ENCODE results near the gene PCSK9. TPM values are rescaled to one million over a fixed set of nuclear protein-coding genes. Genes with fewer than 3 reads are reported as not detected.

PCSK9 gene
- total RNA-seq, 1 donor from 2014 or later, result 0.07 TPM

DNA sequence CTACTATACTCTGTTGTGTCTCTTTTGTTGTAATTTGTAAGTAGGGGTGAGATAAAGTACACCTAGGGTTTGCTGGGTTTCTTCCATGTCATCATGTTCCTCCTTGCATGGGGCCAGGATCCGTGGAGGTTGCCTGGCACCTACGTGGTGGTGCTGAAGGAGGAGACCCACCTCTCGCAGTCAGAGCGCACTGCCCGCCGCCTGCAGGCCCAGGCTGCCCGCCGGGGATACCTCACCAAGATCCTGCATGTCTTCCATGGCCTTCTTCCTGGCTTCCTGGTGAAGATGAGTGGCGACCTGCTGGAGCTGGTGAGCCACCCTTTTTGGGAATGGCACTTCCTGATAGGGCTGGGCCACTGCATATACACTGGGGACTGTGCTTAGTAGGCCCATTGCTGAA, 4.4 kb downstream of the PCSK9 start:
- DNase-seq (ENCODE audit: low read depth, low spot score), result no peak

DNA sequence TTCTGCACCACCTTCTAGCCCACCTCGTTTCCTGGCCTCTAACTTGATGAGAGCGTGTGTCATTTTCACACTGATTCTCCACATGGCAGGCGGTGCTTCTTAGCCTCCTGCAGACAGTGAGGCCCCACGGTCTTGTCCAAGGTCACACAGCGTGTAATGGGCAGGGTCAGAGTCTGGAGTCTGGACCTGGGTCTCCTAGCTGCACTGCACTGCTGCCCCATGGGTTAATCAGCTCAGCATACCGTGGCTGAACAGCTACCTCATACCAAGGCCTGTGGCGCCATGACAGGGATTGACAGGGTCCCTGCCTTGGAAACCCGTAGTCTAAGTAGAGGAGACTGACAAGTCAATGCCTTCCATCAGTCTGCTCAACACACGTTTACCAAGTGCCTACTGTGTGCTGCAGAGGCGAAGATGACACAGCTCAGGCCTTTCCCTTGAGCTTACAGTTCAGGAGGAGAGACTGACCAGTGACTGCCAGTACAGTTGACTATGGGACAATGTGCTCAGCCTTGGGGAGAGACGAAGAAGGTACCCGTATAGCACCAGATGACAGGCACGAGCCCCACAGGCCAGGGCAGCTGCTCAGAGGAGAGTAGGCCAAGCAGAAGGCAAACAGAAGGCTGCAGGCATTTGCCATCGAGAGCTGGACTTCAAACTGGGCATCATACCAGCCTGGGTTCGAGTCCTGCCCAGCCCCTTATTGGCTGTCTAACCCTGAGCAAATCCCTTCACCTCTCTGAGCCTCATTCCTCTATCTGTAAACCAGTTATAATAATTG, 5.5 kb downstream of the PCSK9 start:
- no peak for DNase-seq (ENCODE audit: low read depth, low spot score)

DNA sequence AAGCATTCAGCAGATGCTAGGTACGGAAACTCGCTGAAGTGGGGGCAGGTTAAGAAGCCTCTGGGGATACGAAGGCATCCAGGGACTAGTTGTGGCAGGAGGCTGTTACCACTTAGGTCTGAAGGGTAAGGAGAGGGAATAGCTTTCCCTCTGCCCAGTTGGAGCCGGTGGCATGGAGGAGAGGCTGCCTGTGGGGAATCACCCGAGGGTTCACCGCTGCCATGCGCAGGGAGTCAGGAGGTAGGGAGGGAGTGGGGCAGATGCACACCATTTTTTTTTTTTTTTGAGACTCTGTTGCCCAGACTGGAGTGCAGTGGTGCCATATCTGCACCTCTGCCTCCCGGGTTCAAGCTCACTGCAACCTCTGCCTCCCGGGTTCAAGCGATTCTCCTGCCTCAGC, 6.1 kb downstream of the PCSK9 start:
- no peak for DNase-seq (ENCODE audit: low read depth, low spot score)

DNA sequence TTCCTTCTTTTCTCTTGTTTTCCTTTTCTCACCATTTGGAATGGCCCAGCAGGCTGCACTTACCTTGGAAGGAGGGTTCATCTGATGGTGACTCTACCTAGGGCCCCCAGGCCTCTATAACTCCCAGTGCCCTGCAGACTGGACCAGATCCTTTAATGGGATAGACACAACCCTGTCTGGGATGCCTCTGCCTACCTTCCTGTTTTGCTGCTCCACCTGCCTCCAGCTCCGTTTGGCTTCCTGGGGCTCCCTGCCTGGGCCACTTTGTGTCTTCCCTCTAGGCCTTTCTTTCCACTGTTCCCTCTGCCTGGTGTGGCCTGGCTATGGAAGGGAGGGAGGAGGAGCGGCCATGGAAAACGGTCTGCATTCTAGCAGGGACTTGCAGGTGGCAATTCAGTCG, 7.5 kb downstream of the PCSK9 start:
- no peak for DNase-seq (ENCODE audit: low read depth, low spot score)

DNA sequence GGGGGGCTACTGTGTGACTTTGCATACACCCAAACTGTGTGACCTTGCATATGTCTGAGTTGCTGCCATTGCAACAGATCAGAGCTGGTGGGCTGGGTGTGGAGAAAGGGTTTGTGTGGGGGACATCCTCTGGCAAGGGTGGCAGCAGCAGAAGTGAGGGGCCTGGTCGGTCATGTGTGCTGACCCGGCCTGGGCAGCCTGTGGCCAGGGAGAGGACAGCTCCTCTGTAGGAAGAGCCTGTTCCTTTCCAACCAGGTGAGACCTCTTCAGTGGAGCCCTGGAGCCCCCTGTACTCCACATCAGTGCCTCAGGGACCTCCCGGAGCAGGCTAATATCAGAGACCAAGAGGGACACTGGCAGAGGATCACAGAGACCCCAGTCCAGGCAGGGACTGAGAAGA, 8.3 kb downstream of the PCSK9 start:
- no peak for DNase-seq (ENCODE audit: low read depth, low spot score)

DNA sequence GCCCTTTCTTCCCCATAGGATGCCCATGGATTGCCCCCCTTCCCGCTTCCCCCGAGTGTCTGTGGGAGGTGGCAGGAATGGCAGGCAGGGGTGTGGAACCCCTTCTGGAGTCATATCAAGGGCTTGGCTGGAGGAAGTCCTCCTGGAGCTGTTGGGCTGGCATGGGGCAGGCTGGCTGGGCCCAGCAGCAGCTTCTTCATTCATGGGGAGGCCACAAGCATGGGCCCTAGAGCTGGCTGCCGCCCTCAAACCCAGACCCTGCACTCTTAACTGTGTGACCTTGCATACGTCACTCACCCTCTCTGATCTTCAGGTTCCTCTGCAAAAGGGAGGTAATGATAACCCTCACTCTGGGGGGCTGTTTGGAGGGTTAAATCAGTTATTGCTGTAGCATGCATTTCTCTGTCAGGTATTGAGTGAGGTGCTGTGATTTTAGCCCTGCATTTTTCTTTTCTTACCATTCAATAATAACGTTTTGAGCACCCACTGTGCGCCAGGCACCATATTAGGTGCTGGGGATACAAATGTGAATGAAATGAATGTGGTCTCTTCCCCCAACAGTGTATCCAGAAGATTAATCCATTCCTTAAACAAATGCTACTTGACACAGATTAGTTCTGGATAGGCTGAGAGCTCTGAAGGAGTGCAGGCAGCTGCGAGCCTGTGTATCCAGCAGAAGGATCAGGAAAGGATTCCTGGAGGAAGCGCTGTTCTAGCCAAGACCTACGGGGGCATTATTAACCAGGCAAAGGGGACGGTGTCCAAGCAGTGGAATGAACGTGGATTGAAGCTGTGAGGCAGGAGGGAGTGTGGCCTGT, 9.3 kb downstream of the PCSK9 start:
- DNase-seq (ENCODE audit: low read depth, low spot score), result no peak

DNA sequence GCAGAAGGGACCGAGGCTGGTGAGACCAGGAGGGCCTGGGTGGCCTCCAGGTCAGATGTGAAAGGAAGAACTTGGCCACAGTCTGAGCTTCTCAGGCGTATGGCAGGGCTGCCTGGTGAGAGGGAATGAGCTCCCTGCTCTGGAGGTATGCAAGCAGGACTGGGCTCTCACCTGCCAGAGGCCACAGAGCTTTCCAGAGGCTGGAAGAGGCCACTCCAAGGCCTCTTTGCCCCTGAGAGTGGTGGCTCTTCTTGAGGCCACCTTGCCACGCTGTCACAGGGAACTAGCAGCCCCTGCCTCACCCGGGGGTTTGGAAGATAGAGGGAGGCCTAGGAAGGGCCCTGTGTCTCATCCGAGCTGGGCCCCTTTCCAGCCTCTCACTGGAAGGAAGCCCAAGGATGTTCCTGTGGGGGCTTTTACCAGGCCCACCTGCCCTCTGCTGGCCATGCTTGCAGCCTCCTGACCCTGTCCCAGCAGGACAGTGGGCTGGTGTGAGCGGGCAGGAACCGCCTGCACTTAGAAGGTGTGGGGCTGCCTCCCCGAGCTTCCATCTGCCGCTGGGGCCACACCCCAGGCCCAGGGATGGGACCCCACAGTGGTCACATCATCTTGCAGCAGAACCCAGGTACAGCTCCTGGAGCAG, 10.0 kb downstream of the PCSK9 start:
- DNase-seq (ENCODE audit: low read depth, low spot score), result no peak

DNA sequence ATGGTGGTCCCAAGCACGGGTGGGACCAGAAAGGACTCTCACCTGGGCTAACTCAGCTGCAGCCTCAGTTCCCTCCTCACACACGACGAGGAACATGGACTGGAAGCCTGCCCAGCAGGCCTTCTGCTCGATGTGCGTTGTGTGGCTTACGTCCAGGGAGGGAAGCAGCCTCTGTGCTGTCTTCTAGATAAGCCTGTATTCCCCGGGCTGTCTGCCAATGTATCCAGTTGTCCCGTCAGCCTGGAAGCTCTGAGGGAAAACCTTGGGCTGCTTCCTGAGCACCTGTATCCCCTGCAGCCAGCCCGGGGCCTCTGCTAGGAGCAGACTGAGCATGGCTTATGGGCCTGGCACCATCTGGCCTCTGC, 10.5 kb downstream of the PCSK9 start:
- DNase-seq (ENCODE audit: low read depth, low spot score), result peak; percentile 61

DNA sequence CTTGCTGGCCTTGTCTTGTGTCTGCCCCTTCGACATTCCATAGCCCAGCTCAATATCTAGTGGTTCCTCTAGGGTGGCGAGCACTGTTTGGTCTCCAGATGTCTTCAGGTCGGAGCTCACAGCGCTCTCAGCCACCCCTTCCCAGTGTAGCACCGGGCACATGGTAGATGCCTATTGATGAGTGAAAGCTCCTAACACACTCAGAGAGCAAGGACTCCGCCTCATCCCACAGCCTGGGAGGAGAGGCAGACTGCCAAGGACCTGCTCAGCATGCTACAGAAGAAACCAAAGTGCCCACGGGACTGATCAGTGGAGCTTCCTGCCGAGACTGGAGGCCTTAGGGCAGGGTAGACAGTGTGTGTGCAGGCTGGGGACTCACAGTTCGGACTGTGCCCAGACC, 10.9 kb downstream of the PCSK9 start:
- no peak for DNase-seq (ENCODE audit: low read depth, low spot score)

DNA sequence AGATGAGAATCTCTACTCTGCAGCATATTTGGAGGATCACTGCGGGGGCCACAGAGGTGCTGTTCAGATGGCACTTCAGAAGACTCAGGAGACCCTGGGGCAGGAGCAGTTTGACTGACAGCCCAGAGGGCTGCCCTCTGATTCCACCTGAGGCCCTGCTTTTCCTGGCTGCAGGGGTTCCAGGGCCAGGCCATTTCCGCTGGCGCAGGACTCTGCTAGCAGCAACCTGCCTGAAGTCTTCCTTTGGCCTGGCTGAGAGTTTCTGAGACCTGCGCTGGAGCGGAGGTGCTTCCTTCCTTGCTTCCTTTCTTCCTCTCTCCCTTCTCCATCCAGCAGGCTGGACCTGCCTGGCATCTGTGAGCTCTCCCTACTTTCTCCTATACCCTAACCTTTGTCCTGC, 11.8 kb downstream of the PCSK9 start:
- no peak for DNase-seq (ENCODE audit: low read depth, low spot score)

DNA sequence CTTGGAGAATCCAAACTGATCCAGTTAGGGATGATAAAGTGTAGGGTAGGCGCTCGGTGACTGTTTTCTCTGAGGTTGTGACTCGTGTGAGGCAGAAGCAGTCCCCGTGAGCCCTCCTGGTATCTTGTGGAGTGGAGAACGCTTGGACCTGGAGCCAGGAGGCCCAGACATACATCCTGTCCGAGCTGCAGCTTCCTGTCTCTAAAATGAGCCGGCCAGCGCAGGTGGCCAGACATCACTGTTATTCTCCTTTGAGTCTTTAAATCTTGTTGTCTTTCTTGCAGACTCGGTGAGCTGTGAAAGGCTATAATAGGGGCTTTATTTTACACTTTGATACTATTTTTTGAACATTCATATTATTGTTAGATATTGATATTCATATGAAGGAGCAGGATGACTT, 12.3 kb downstream of the PCSK9 start:
- DNase-seq (ENCODE audit: low read depth, low spot score), result no peak

DNA sequence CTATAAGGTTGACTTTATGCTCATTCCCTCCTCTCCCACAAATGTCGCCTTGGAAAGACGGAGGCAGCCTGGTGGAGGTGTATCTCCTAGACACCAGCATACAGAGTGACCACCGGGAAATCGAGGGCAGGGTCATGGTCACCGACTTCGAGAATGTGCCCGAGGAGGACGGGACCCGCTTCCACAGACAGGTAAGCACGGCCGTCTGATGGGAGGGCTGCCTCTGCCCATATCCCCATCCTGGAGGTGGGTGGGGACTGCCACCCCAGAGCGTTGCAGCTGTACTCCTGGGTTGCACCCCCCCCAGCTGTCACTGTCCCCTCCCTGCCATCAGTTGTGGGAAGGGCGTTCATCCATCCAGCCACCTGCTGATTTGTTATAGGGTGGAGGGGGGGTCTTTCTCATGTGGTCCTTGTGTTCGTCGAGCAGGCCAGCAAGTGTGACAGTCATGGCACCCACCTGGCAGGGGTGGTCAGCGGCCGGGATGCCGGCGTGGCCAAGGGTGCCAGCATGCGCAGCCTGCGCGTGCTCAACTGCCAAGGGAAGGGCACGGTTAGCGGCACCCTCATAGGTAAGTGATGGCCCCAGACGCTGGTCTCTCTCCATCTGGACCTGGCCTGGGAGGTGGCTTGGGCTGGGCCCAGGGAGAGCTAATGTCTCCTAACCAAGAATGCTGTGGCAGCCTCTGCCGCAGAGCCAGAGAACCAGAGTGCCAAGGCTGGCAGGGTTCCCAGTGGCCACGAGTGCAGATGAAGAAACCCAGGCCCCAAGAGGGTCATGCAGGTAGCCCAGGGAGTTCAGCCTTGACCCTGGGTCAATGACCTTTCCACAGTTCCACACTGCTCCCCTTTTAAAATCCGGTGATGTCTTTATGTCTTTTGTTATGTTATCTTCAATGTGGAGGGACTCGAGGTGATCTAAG, 13.1 kb downstream of the PCSK9 start:
- no peak for DNase-seq (ENCODE audit: low read depth, low spot score)

DNA sequence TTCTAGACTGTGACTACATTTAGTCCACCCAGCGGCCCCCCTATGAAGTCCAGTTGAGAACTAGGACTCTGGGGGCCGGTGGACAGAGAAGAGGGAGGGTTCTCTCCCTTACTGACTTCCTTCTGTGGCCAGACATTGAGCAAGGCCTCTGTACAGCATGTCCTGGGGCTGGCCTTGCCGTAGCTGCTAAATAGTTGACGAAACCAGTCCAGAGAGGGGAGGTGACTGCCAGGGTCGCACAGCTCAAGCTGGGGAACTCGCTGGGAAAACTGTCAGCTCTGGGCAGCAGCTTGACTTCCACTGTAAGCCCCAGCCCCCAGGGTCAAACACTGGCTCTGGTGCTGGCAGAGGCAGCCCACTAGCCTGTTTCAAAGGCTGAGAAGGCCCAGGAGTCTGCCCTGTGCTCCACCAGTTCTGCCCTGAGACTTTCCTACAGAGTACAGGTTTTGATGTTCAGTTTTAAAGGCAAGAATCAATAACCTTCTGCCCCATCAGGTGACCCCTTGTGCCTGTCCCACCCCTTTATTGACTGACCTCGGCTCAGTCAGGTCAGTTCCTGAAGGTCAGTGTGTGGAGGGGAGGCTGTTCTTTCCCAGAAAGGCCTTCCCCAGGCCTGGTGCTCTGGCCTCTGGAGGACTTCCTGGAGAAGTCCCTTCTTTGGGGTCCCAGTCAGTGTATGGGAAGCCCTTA, 14.1 kb downstream of the PCSK9 start:
- DNase-seq (ENCODE audit: low read depth, low spot score), result no peak

DNA sequence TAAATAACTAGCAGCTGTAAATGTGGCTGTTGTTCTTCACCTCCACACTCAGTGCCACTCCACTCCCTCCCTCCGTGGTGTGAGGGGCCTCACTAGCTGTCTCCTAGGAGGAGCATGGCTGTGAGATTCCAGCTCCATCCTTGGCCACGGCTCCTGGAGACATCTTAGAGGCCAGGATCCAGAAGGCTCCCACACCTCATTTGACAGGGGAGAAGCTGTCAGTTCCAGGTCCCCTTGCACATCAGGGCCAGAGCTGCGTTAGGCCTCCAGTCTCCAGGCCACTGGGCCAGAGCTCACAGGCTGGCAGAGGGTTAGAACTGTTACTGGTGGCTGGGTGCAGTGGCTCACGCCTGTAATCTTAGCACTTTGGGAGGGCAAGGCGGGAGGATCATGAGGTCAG, 15.0 kb downstream of the PCSK9 start:
- DNase-seq (ENCODE audit: low read depth, low spot score), result no peak

DNA sequence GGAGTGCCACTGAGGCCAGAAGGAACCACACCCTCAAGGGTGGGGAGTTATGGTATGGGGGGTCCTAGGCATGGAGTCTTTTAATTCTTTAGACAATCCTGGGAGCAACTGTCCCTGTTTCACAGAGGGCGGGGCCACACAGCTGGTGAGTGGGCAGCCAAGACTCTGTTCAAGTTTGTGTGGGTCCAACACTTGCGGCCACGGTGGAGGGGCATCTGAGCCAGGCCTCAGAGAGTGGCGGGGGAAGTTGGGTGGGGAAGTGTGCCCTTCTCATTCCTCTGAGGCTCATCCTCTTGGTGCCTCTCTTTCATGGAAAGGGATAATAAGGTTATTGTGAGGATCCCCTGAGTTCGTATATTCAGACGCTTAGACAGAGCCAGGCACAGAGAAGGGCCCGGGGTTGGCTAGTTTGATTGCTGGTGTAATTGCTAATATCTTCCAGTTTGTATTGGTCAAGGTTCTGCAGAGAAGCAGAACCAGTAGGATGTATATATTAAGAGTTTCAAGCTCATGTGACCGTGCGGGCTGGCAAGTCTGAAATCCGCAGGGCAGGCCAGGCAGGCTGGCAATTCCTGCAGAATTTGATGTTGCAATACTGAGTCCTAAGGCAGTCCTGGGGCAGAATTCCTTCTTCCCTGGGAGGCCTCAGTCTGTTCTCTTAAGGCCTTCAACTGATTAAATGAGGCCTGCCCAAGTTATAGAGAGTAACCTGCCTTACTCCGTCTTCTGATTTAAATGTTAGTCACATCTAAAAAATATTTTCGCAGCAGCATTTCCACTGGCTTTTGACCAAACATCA, 15.9 kb downstream of the PCSK9 start:
- DNase-seq (ENCODE audit: low read depth, low spot score), result no peak

DNA sequence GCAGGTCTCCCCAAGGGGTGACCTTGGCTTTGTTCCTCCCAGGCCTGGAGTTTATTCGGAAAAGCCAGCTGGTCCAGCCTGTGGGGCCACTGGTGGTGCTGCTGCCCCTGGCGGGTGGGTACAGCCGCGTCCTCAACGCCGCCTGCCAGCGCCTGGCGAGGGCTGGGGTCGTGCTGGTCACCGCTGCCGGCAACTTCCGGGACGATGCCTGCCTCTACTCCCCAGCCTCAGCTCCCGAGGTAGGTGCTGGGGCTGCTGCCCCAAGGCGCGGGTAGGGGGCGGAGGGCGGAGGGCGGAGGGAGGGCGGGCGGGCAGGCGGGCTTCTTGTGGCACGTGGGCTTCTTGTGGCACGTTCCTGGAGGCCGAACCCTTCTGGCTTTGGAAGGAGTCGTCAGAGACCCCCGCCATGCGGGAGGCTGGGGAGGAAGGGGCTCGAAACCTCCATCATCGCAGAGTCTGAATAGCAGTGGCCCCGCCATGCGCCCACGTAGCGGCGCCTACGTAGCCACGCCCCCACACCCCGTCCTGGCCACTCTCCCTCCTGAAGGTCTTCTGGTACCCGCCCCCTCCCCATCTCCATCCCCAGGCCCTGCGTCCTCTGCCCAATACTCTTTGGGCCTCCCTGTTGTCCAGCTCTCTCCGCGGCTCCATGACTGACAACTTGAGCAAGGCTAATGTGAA, 16.7 kb downstream of the PCSK9 start:
- no peak for DNase-seq (ENCODE audit: low read depth, low spot score)

DNA sequence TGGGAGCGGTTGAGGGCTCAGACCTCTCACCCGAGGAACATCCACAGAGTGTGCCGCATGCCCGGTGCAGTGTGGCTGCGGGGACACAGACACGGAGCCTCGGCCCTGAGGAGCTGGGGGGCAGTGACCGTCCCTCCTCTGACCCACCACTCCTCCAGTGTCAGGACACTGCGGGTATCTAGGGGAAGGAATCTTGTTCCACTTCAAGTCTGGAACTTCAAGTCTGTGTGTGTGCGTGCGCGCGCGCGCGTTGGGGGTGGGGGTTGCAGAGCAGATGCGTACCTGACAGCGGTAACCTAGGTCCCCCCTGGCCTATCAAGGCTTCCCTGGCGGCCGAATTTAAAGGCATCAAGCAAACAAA, 17.3 kb downstream of the PCSK9 start:
- DNase-seq (ENCODE audit: low read depth, low spot score), result no peak

DNA sequence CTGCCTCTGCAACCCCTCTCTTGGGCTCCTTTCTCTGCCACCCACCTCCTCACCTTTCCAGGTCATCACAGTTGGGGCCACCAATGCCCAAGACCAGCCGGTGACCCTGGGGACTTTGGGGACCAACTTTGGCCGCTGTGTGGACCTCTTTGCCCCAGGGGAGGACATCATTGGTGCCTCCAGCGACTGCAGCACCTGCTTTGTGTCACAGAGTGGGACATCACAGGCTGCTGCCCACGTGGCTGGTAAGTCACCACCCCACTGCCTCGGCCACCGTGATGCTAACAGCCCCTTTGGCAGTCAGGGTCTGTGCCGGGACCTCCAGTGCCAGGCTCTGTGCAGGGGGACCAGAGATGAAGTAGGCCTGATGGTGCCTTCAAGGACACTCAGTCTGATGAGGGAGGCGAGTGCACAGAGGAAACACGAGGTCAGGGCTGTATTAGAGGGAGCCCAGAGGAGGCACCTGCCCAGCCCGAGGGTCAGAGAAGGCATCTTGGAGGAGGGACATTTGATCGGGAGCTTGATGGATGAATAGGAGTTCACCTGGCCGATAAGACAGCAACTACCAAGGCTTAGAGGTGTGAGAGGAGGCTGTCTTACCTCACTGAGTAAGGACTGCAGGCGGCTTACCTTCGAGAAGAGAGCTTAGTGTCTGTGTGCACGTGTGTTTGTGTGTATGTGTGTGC, 18.1 kb downstream of the PCSK9 start:
- DNase-seq (ENCODE audit: low read depth, low spot score), result no peak

DNA sequence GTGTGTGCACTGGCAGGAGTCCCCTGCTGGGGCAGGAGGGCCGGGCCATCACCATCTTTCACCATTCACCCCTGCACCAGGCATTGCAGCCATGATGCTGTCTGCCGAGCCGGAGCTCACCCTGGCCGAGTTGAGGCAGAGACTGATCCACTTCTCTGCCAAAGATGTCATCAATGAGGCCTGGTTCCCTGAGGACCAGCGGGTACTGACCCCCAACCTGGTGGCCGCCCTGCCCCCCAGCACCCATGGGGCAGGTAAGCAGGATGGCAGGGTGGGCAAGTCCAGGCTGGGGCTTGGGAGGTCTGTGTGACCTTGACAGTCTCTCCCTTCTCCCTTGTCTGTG, 18.6 kb downstream of the PCSK9 start:
- no peak for DNase-seq (ENCODE audit: low read depth, low spot score)
